Neural cell (in vitro differentiated cells): ENCODE measurements around the gene MPIG6B. TPM values are rescaled to one million over a fixed set of nuclear protein-coding genes. Genes with fewer than 3 reads are reported as not detected.

Experiments used
- H2AFZ ChIP-seq: fragments of 200-600, 300-800 bp; sonication (generic), shearing (Covaris generic); 2 replicates; pipeline ENCODE4 v1.6.0; 2014; ENCODE audit warnings: low read depth, mild to moderate bottlenecking, antibody characterized with exemption, low read length, moderate library complexity
- H3F3A ChIP-seq: fragments of 200-600 bp; shearing (Covaris generic); 2 replicates; pipeline ENCODE4 v1.6.1; 2016; ENCODE audit warnings: mild to moderate bottlenecking, moderate library complexity, mixed read lengths, antibody characterized with exemption, low read length; ENCODE audit not compliant: insufficient read depth, poor library complexity, severe bottlenecking
- H3K27ac ChIP-seq: fragments of 200-600, 300-800 bp; sonication (generic), shearing (Covaris generic); 2 replicates; pipeline ENCODE4 v1.5.1; 2014; ENCODE audit warnings: mild to moderate bottlenecking, low read length, moderate library complexity
- H3K27me3 ChIP-seq: fragments of 300-800, 200-600 bp; sonication (generic), shearing (Covaris generic); 2 replicates; pipeline ENCODE4 v1.6.0; 2014; ENCODE audit warnings: mild to moderate bottlenecking, low read depth, low read length, moderate library complexity; ENCODE audit not compliant: insufficient read depth
- H3K36me3 ChIP-seq: fragments of 300-800, 200-600 bp; sonication (generic), shearing (Covaris generic); 2 replicates; pipeline ENCODE4 v1.5.1; 2014; ENCODE audit warnings: mild to moderate bottlenecking, antibody characterized with exemption, low read length, moderate library complexity; ENCODE audit not compliant: insufficient read depth
- H3K4me2 ChIP-seq: fragments of 300-800, 200-600 bp; sonication (generic), shearing (Covaris generic); 2 replicates; pipeline ENCODE4 v1.6.0; 2014; ENCODE audit warnings: mild to moderate bottlenecking, low read length
- H3K4me3 ChIP-seq: fragments of 300-800, 200-600 bp; sonication (generic), shearing (Covaris generic); 2 replicates; pipeline ENCODE4 v1.5.1; 2014; ENCODE audit warnings: mild to moderate bottlenecking, low read length, moderate library complexity
- H3K79me2 ChIP-seq: fragments of 200-600 bp; shearing (Covaris generic); replicated peaks from 2 replicates; pipeline ENCODE4 v1.6.0; 2014; ENCODE audit warnings: mild to moderate bottlenecking, low read length, moderate library complexity; ENCODE audit not compliant: insufficient read depth
- H3K9ac ChIP-seq: fragments of 300-800, 200-600 bp; sonication (generic), shearing (Covaris generic); 2 replicates; pipeline ENCODE4 v1.6.1; 2016; ENCODE audit warnings: mild to moderate bottlenecking, low read length, mixed read lengths
- H3K9me2 ChIP-seq: fragments of 200-600 bp; shearing (Covaris generic); 2 replicates; pipeline ENCODE4 v1.6.1; 2016; ENCODE audit warnings: mild to moderate bottlenecking, low read length, mixed read lengths; ENCODE audit not compliant: insufficient read depth
- H3K9me3 ChIP-seq: fragments of 200-600, 300-800 bp; sonication (generic), shearing (Covaris generic); 2 replicates; pipeline ENCODE4 v1.6.1; 2016; ENCODE audit warnings: mild to moderate bottlenecking, mixed run types, low read length, moderate library complexity, mixed read lengths
- H4K20me1 ChIP-seq: fragments of 200-600 bp; shearing (Covaris generic); 2 replicates; pipeline ENCODE4 v1.6.1; 2016; ENCODE audit warnings: mild to moderate bottlenecking, mixed run types; ENCODE audit not compliant: insufficient read depth
- CTCF ChIP-seq: fragments of 450-650 bp; IDR thresholded peaks from 2 replicates; pipeline ENCODE4 v1.5.1; 2014; ENCODE audit warnings: antibody characterized with exemption, mild to moderate bottlenecking, moderate library complexity; ENCODE audit not compliant: poor library complexity, severe bottlenecking
- EP300 ChIP-seq: fragments of 450-650 bp; conservative IDR thresholded peaks from 2 replicates; pipeline ENCODE4 v1.6.1; 2014; ENCODE audit warnings: antibody characterized with exemption, mild to moderate bottlenecking, moderate library complexity; ENCODE audit not compliant: poor library complexity, severe bottlenecking
- EZH2 ChIP-seq: fragments of 200-600, 300-800 bp; shearing (Covaris generic), sonication (generic); IDR thresholded peaks from 2 replicates; pipeline ENCODE4 v1.6.1; 2014; ENCODE audit warnings: antibody characterized with exemption, low read length, borderline replicate concordance, mild to moderate bottlenecking; ENCODE audit not compliant: insufficient read depth, poor library complexity, severe bottlenecking
- MXI1 ChIP-seq: fragments of 450-650 bp; conservative IDR thresholded peaks from 2 replicates; pipeline ENCODE4 v1.6.1; 2014; ENCODE audit warnings: antibody characterized with exemption, mild to moderate bottlenecking; ENCODE audit not compliant: poor library complexity, severe bottlenecking
- POLR2AphosphoS5 ChIP-seq: IDR thresholded peaks from 2 replicates; pipeline ENCODE4 v1.6.1; 2012
- RAD21 ChIP-seq: fragments of 450-650 bp; conservative IDR thresholded peaks from 2 replicates; pipeline ENCODE4 v1.6.1; 2014; ENCODE audit warnings: antibody characterized with exemption, mild to moderate bottlenecking, moderate library complexity
- SMC3 ChIP-seq: fragments of 450-650 bp; conservative IDR thresholded peaks from 2 replicates; pipeline ENCODE4 v1.6.1; 2014; ENCODE audit warnings: antibody characterized with exemption, mild to moderate bottlenecking, moderate library complexity; ENCODE audit not compliant: poor library complexity
- TAF1 ChIP-seq: IDR thresholded peaks from 2 replicates; pipeline ENCODE4 v1.6.1; 2012; ENCODE audit warnings: low read depth
- polyA plus RNA-seq: library from polyadenylated mRNA; depleted of rRNA; stranded (reverse); fragments of >200 nt; gene quantifications from 2 replicates; pipeline ENCODE4 v1.2.3, GENCODE V29; 2014
- TF ChIP-seq, protein P1 (sequence below): IDR thresholded peaks from 2 replicates; pipeline ENCODE4 v1.6.1; 2012; ENCODE audit warnings: borderline replicate concordance

Gene MPIG6B
- polyA plus RNA-seq, 1 donor from 2014 or later, result not detected

DNA sequence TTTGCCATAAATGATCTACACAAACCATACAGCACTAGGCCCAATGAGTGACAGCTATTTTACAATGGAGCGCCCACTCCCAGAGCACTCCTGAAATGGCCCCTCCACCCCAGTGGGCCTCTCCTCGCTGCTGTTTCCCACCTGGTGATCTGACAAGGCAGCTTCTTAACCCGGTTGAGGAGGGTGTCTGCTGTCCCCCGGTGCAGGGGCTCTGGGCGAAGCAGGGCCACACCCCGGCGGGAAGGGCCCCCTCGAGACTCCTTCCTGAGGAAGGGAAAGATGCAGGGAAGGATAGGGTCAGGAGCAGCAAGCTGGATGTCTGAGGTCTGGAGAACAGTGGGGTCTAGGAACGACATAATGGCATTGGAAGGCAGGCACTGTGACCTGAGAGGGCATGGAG, 30.3 kb upstream of the MPIG6B start:
- no peaks in the 10 kb centered on the region for H3K36me3 ChIP-seq
- no peaks in the 10 kb centered on the region for H3F3A ChIP-seq
- H3K4me2 ChIP-seq, result no peak overlapping the region
- H4K20me1 ChIP-seq, result no peaks in the 10 kb centered on the region
- H3K9me3 ChIP-seq, result no peaks in the 10 kb centered on the region
- H3K27ac ChIP-seq, result no peak overlapping the region
- TF ChIP-seq MXI1 (no peak), TAF1 (no peak), CTCF (no peak), EZH2 (no peak), RAD21 (no peak), EP300 (no peak)
- no peak overlapping the region for H2AFZ ChIP-seq
- H3K4me3 ChIP-seq, result no peak overlapping the region
- no peaks in the 10 kb centered on the region for H3K79me2 ChIP-seq
- no peaks in the 10 kb centered on the region for H3K27me3 ChIP-seq
- no peak overlapping the region for H3K9ac ChIP-seq
- no peaks in the 10 kb centered on the region for H3K9me2 ChIP-seq

GRCh38 chr6:31693535-31693934, 29.6 kb upstream of the MPIG6B start:
- H3K79me2 ChIP-seq, result no peaks in the 10 kb centered on the region
- no peaks in the 10 kb centered on the region for H3K9me3 ChIP-seq
- no peak overlapping the region for H3K4me3 ChIP-seq
- H3K27me3 ChIP-seq, result no peaks in the 10 kb centered on the region
- no peaks in the 10 kb centered on the region for H3K9me2 ChIP-seq
- no peaks in the 10 kb centered on the region for H4K20me1 ChIP-seq
- H3K4me2 ChIP-seq, result no peak overlapping the region
- H3K9ac ChIP-seq, result no peak overlapping the region
- H3F3A ChIP-seq, result no peaks in the 10 kb centered on the region
- no peak overlapping the region for H3K27ac ChIP-seq
- H2AFZ ChIP-seq, result no peak overlapping the region
- no peaks in the 10 kb centered on the region for H3K36me3 ChIP-seq
- TF ChIP-seq POLR2AphosphoS5 (no peak), CTCF (no peak), EZH2 (no peak), EP300 (no peak)

DNA sequence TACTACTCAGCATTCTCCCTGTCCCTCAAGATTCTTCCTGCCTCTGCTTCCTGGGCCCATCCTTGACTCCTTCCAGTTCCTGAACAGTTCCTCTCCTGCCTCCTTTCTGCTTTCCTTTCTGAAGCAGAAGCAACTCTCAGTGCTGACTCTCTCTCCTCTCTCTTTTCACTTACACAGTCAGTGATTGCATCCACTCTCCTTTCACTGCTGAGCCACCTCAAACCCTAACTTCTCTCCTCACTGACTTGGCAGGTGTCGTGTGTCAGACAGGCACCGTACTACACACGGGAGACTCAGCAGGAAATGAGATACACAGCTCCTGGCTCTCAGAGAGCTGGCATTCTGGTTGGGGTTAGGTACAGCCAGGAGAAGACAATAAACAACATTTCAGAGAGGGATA, 25.6 kb upstream of the MPIG6B start:
- Histone ChIP-seq H3K4me2 (no peak overlapping the region), H3K4me3 (no peak overlapping the region), H3F3A (no peaks in the 10 kb centered on the region), H3K9me3 (no peaks in the 10 kb centered on the region), H3K9me2 (no peaks in the 10 kb centered on the region), H3K79me2 (peaks cover 24% of the 10 kb centered on the region), H2AFZ (no peak overlapping the region), H3K9ac (no peak overlapping the region), H4K20me1 (no peaks in the 10 kb centered on the region), H3K36me3 (no peaks in the 10 kb centered on the region), H3K27ac (no peak overlapping the region), H3K27me3 (no peaks in the 10 kb centered on the region)
- no peak for TF ChIP-seq TAF1
- no peak for TF ChIP-seq EP300
- no peak for TF ChIP-seq CTCF
- TF ChIP-seq MXI1, result no peak
- TF ChIP-seq RAD21, result no peak
- TF ChIP-seq, protein P1, sequence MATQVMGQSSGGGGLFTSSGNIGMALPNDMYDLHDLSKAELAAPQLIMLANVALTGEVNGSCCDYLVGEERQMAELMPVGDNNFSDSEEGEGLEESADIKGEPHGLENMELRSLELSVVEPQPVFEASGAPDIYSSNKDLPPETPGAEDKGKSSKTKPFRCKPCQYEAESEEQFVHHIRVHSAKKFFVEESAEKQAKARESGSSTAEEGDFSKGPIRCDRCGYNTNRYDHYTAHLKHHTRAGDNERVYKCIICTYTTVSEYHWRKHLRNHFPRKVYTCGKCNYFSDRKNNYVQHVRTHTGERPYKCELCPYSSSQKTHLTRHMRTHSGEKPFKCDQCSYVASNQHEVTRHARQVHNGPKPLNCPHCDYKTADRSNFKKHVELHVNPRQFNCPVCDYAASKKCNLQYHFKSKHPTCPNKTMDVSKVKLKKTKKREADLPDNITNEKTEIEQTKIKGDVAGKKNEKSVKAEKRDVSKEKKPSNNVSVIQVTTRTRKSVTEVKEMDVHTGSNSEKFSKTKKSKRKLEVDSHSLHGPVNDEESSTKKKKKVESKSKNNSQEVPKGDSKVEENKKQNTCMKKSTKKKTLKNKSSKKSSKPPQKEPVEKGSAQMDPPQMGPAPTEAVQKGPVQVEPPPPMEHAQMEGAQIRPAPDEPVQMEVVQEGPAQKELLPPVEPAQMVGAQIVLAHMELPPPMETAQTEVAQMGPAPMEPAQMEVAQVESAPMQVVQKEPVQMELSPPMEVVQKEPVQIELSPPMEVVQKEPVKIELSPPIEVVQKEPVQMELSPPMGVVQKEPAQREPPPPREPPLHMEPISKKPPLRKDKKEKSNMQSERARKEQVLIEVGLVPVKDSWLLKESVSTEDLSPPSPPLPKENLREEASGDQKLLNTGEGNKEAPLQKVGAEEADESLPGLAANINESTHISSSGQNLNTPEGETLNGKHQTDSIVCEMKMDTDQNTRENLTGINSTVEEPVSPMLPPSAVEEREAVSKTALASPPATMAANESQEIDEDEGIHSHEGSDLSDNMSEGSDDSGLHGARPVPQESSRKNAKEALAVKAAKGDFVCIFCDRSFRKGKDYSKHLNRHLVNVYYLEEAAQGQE, result no peak
- TF ChIP-seq SMC3, result no peak
- TF ChIP-seq EZH2, result no peak
- TF ChIP-seq POLR2AphosphoS5, result no peak
